Liver (tissue), 9 donors: ENCODE data around the gene AMBN. TPM values are rescaled to one million over a fixed set of nuclear protein-coding genes. Genes with fewer than 3 reads are reported as not detected.

ENCODE experiments used
- DNase-seq: peaks from one replicate; pipeline ENCODE4 v3.0.0-alpha.2; 2017; ENCODE audit warnings: low spot score
- H3K27ac ChIP-seq, 2 donors: one replicate each; pipeline ENCODE4 v1.7.0; 2013; ENCODE audit warnings: inconsistent platforms in 2 of 2, low read length in 2 of 2, control low read depth in 1 of 2, low read depth in 1 of 2, mild to moderate bottlenecking in 1 of 2
- H3K27me3 ChIP-seq, 4 donors: one replicate each; pipeline versions ENCODE4 v1.6.1 to v1.7.0; 2013; ENCODE audit warnings: low read length in 3 of 4, inconsistent platforms in 1 of 4, mild to moderate bottlenecking in 1 of 4, moderate library complexity in 1 of 4; ENCODE audit not compliant: control insufficient read depth in 4 of 4, insufficient read depth in 4 of 4
- H3K36me3 ChIP-seq, 4 donors: one replicate each; pipeline versions ENCODE4 v1.6.1 to v1.7.0; 2013; ENCODE audit warnings: low read length in 3 of 4, mild to moderate bottlenecking in 3 of 4, low read depth in 1 of 4, moderate library complexity in 1 of 4; ENCODE audit not compliant: control insufficient read depth in 4 of 4, insufficient read depth in 3 of 4
- H3K4me1 ChIP-seq, 4 donors: one replicate each; pipeline versions ENCODE4 v1.6.1 to v1.7.0; 2013; ENCODE audit warnings: low read length in 3 of 4, mild to moderate bottlenecking in 3 of 4, moderate library complexity in 1 of 4; ENCODE audit not compliant: control insufficient read depth in 4 of 4, insufficient read depth in 4 of 4
- H3K4me3 ChIP-seq, 3 donors: one replicate each; pipeline versions ENCODE4 v1.6.1 to v1.7.0; 2013; ENCODE audit warnings: low read length in 3 of 3, control low read depth in 1 of 3, low read depth in 1 of 3, mild to moderate bottlenecking in 1 of 3
- H3K9ac ChIP-seq, 2 donors: one replicate each; pipeline ENCODE4 v1.7.0; 2013; ENCODE audit warnings: low read length in 2 of 2, mild to moderate bottlenecking in 2 of 2, moderate library complexity in 2 of 2, control low read depth in 1 of 2, low read depth in 1 of 2
- H3K9me3 ChIP-seq, 4 donors: one replicate each; pipeline versions ENCODE4 v1.6.1 to v1.7.0; 2013; ENCODE audit warnings: low read length in 3 of 4; ENCODE audit not compliant: control insufficient read depth in 4 of 4
- CTCF ChIP-seq: fragments of 150-350 bp; IDR thresholded peaks from 2 replicates; pipeline ENCODE4 v1.5.1; 2017; ENCODE audit warnings: improper control_type of control experiment, low read depth, low read length; ENCODE audit not compliant: missing input control
- EGR1 ChIP-seq, 2 donors: IDR thresholded peaks; 2 replicates each; pipeline ENCODE4 v1.6.1; 2016 to 2018; ENCODE audit warnings: antibody characterized with exemption in 2 of 2, low read depth in 2 of 2
- FOXA1 ChIP-seq: IDR thresholded peaks from 2 replicates; pipeline ENCODE4 v1.6.1; 2016; ENCODE audit warnings: antibody characterized with exemption
- FOXA2 ChIP-seq: IDR thresholded peaks from 2 replicates; pipeline ENCODE4 v1.6.1; 2016; ENCODE audit warnings: antibody characterized with exemption
- GABPA ChIP-seq, 2 donors: IDR thresholded peaks in 1 of 2; conservative IDR thresholded peaks in 1 of 2; 2 replicates each; pipeline ENCODE4 v1.6.1; 2016; ENCODE audit warnings: antibody characterized with exemption in 2 of 2, mild to moderate bottlenecking in 1 of 2, moderate library complexity in 1 of 2
- HNF4A ChIP-seq, 2 donors: conservative IDR thresholded peaks; 2 replicates each; pipeline ENCODE4 v1.6.1; 2016; ENCODE audit warnings: antibody characterized with exemption in 2 of 2, mild to moderate bottlenecking in 2 of 2
- HNF4G ChIP-seq: IDR thresholded peaks from 2 replicates; pipeline ENCODE4 v1.6.1; 2016; ENCODE audit warnings: antibody characterized with exemption
- JUND ChIP-seq, 2 donors: IDR thresholded peaks; 2 replicates each; pipeline ENCODE4 v1.6.1; 2016; ENCODE audit warnings: antibody characterized with exemption in 2 of 2
- MAX ChIP-seq: IDR thresholded peaks from 2 replicates; pipeline ENCODE4 v1.6.1; 2016; ENCODE audit warnings: antibody characterized with exemption
- NR2F2 ChIP-seq: IDR thresholded peaks from 2 replicates; pipeline ENCODE4 v1.6.1; 2016; ENCODE audit warnings: antibody characterized with exemption
- RAD21 ChIP-seq, 2 donors: IDR thresholded peaks; 2 replicates each; pipeline ENCODE4 v1.6.1; 2016; ENCODE audit warnings: antibody characterized with exemption in 2 of 2, mild to moderate bottlenecking in 2 of 2
- REST ChIP-seq: IDR thresholded peaks from 2 replicates; pipeline ENCODE4 v1.6.1; 2016; ENCODE audit warnings: antibody characterized with exemption, mild to moderate bottlenecking
- RXRA ChIP-seq, 2 donors: IDR thresholded peaks; 2 replicates each; pipeline ENCODE4 v1.6.1; 2017 to 2018; ENCODE audit warnings: antibody characterized with exemption in 2 of 2, mild to moderate bottlenecking in 1 of 2
- TAF1 ChIP-seq: conservative IDR thresholded peaks from 2 replicates; pipeline ENCODE4 v1.6.1; 2016; ENCODE audit warnings: antibody characterized with exemption, mild to moderate bottlenecking
- YY1 ChIP-seq: IDR thresholded peaks from 2 replicates; pipeline ENCODE4 v1.6.1; 2016; ENCODE audit warnings: antibody characterized with exemption, mild to moderate bottlenecking
- ZBTB33 ChIP-seq: IDR thresholded peaks from 2 replicates; pipeline ENCODE4 v1.6.1; 2016; ENCODE audit warnings: antibody characterized with exemption
- WGBS: extraction: QIAGEN DNeasy Blood & Tissue Kit; methylation state at CpG from one replicate; pipeline ENCODE4 v1.1.7; 2013; 5-methylcytosine and 5-hydroxymethylcytosine counted together
- polyA plus RNA-seq, 2 donors: library from polyadenylated mRNA; stranded (reverse) in 1 of 2; unstranded in 1 of 2; fragments of 200-250 nt in 1 of 2; fragments of >200 nt in 1 of 2; fragmentation: Nextera tagmentation in 1 of 2; extraction: Ambion mirVana in 1 of 2; gene quantifications; one replicate each; pipeline versions ENCODE4 v1.2.1 to v1.2.3, GENCODE V29; 2013 to 2015
- total RNA-seq, 2 donors: library from RNA; depleted of rRNA; stranded (reverse); fragments of >200 nt; gene quantifications; one replicate each; pipeline ENCODE4 v1.2.3, GENCODE V29; 2014
- donor health status: healthy.
- donor health status: healthy.
- donor health status: healthy.
- donor health status: healthy.
- donor health status: healthy.

The AMBN gene
- total and polyA plus RNA-seq, 4 donors: not detected

- no peak for TF ChIP-seq FOXA1
- no peak for TF ChIP-seq HNF4G
- no peak for TF ChIP-seq CTCF
- no peak for TF ChIP-seq GABPA (IDR thresholded peaks at IDR 0.05 in 1 of 2, conservative IDR thresholded peaks at IDR 0.05 in 1 of 2)
- TF ChIP-seq ZBTB33: no peak
- TF ChIP-seq TAF1: no peak
- TF ChIP-seq EGR1 (IDR thresholded peaks at IDR 0.05; ENCODE audit: low read depth in 2 of 2): no peak
- no peak for TF ChIP-seq REST
- TF ChIP-seq FOXA2: no peak
- no peak for TF ChIP-seq HNF4A (conservative IDR thresholded peaks at IDR 0.05)
- TF ChIP-seq RXRA (IDR thresholded peaks at IDR 0.05): no peak
- TF ChIP-seq YY1: no peak
- no peak for TF ChIP-seq NR2F2
- TF ChIP-seq MAX: no peak
- no peak for TF ChIP-seq RAD21 (IDR thresholded peaks at IDR 0.05)
- no peak for TF ChIP-seq JUND (IDR thresholded peaks at IDR 0.05)
- no peaks in the 10 kb centered on the region for H3K36me3 ChIP-seq
- DNase-seq: no peak
- no peak overlapping the region for H3K4me3 ChIP-seq
- H3K27ac ChIP-seq: no peak overlapping the region
- no peaks in the 10 kb centered on the region for H3K27me3 ChIP-seq
- WGBS: 96% methylated on average over 1 of the region's 1 CpG
- H3K9me3 ChIP-seq: no peaks in the 10 kb centered on the region
- no peak overlapping the region for H3K9ac ChIP-seq
- H3K4me1 ChIP-seq: no peaks in the 10 kb centered on the region
These were observed 35.6 kb downstream of the AMBN start for GRCh38 chr4:70627620-70628019.

- Histone ChIP-seq H3K4me1 (no peaks in the 10 kb centered on the region), H3K9me3 (no peaks in the 10 kb centered on the region), H3K27me3 (no peaks in the 10 kb centered on the region), H3K9ac (no peak within 1 kb of the TSS), H3K4me3 (no peak within 1 kb of the TSS), H3K27ac (no peak within 1 kb of the TSS), H3K36me3 (no peaks in the 10 kb centered on the region)
- no peak for TF ChIP-seq FOXA2
- no peak for TF ChIP-seq GABPA (IDR thresholded peaks at IDR 0.05 in 1 of 2, conservative IDR thresholded peaks at IDR 0.05 in 1 of 2)
- TF ChIP-seq REST: no peak
- TF ChIP-seq RXRA (IDR thresholded peaks at IDR 0.05): no peak
- TF ChIP-seq TAF1: no peak
- no peak for TF ChIP-seq HNF4G
- TF ChIP-seq FOXA1: no peak
- no peak for TF ChIP-seq YY1
- no peak for TF ChIP-seq MAX
- no peak for TF ChIP-seq NR2F2
- TF ChIP-seq RAD21 (IDR thresholded peaks at IDR 0.05): no peak
- no peak for DNase-seq
- 89% methylated on average over 2 of the region's 2 CpGs for WGBS
These were observed 36.4 kb downstream of the AMBN start, which contains the start of gene ENAM for GRCh38 chr4:70628444-70628843. Gene ENAM (plus strand): TSS chr4:70628744. CDS start chr4:70629501, 757 bp downstream.
